Activated naive CD8-positive, alpha-beta T cell treated with anti-CD3 and anti-CD28 coated beads, Interleukin-2, amount 10 ng/mL, durations not matched to agents 7 days and 5 days (primary cell): Measurements from ENCODE around the gene PALM. TPM values are rescaled to one million over a fixed set of nuclear protein-coding genes. Genes with fewer than 3 reads are reported as not detected.
"Not testable (repeated sequence)": the region's sequence is repeated elsewhere in the genome, so short reads cannot be mapped to it uniquely, and the experiment has no call there.

Experiments used
- ATAC-seq: fragments of 150-1000 bp; cut with Tn5 transposase; one replicate; pipeline ENCODE4 v1.10.0; 2021; ENCODE audit warnings: low read depth, moderate library complexity
- POLR2A ChIA-PET: fragments of 350-600 bp; sonication (Branson Sonifier 250); formaldehyde crosslinking; loops from one replicate; lab custom pipeline; 2021; ENCODE audit warnings: antibody characterized with exemption; lab: Charles Lee
- DNase-seq: peaks from one replicate; pipeline ENCODE4 v3.0.0; 2021
- H3K27ac Mint-ChIP-seq: one replicate; pipeline ENCODE4 v1.8.0; 2022; ENCODE audit warnings: mild to moderate bottlenecking, mixed read lengths
- H3K27me3 Mint-ChIP-seq: one replicate; pipeline ENCODE4 v1.8.0; 2022; ENCODE audit warnings: mild to moderate bottlenecking, moderate library complexity, mixed read lengths
- H3K36me3 Mint-ChIP-seq: one replicate; pipeline ENCODE4 v1.8.0; 2021; ENCODE audit warnings: mild to moderate bottlenecking, mixed read lengths
- H3K4me1 Mint-ChIP-seq: one replicate; pipeline ENCODE4 v1.8.0; 2021; ENCODE audit warnings: mixed read lengths
- H3K4me3 Mint-ChIP-seq: one replicate; pipeline ENCODE4 v1.8.0; 2022; ENCODE audit warnings: mild to moderate bottlenecking, moderate library complexity, mixed read lengths
- H3K9me3 Mint-ChIP-seq: one replicate; pipeline ENCODE4 v1.8.0; 2021; ENCODE audit warnings: mixed read lengths
- total RNA-seq, 2 experiments: library from RNA; stranded (reverse); gene quantifications; one replicate each; pipeline ENCODE4 v1.2.3, GENCODE V29; 2021

PALM gene
- total RNA-seq, 2 experiments from 2014 or later, result not detected

DNA sequence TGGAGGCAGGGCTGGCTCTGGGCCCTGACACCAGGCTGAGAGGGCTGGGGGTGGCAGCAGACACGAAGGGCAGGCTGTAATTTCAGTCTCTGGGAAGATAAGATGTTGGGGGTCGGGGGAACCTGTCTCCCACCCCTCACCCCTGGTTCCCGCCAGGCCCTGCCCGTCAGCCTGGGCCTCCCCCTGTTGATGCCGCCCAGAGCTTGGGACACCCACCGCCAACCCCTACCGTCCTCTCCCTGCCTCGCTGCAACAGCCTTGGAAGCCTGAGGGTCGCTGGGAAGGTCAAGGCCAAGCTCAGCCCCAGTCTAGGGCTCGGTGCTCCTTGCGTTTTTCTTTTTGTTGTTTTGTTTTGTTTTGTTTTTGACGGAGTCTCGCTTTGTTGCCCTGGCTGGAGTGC, 14.5 kb downstream of the PALM start:
- H3K9me3 Mint-ChIP-seq, result no peaks in the 10 kb centered on the region
- no peak overlapping the region for H3K27ac Mint-ChIP-seq
- peaks cover 13% of the 10 kb centered on the region for H3K27me3 Mint-ChIP-seq
- H3K4me1 Mint-ChIP-seq, result peaks cover 1% of the 10 kb centered on the region
- ATAC-seq (no peak), DNase-seq (no peak)
- no peaks in the 10 kb centered on the region for H3K36me3 Mint-ChIP-seq
- H3K4me3 Mint-ChIP-seq, result no peak overlapping the region
- POLR2A ChIA-PET, result no interaction called here

- no peak overlapping the region for H3K4me3 Mint-ChIP-seq
- H3K4me1 Mint-ChIP-seq, result no peaks in the 10 kb centered on the region
- POLR2A ChIA-PET, result no interaction called here
- no peak overlapping the region for H3K27ac Mint-ChIP-seq
- no peaks in the 10 kb centered on the region for H3K9me3 Mint-ChIP-seq
- no peak for ATAC-seq
- no peaks in the 10 kb centered on the region for H3K36me3 Mint-ChIP-seq
- peaks cover 9% of the 10 kb centered on the region for H3K27me3 Mint-ChIP-seq
- no peak for DNase-seq
Measured at GRCh38 chr19:723714-724113, 15.0 kb downstream of the PALM start.

DNA sequence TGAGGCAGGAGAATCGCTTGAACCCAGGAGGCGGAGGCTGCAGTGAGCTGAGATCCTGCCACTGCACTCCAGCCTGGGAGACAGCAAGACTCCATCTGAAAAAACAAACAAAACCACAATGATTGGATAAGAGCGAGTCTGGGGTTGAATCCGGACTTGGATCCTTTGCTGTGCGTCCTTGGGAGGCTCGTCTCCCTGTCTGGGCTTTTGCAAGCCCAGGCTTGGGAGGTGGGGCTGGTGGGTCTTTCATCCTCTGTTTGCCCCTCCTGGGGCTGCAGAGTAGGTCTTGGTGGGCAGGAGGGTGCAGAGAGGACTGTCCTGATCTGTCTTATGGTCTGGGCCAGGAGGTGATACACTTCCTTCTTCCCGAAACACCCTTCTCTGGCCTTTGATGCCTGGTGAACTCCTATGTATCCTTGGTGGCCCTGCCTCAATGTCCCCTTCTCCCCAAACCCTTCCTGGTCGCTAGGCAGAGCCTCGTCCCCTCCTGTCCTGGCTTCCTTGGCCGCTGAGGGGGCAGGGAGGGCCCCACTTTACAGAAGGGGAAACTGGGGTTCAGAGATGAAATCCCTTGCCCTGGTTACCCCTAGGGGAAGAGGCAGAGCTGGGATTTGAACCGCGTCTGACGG, 16.8 kb downstream of the PALM start:
- Mint-ChIP-seq H3K27me3 (peaks cover 6% of the 10 kb centered on the region), H3K9me3 (no peaks in the 10 kb centered on the region), H3K4me3 (no peak overlapping the region), H3K4me1 (no peaks in the 10 kb centered on the region), H3K36me3 (no peaks in the 10 kb centered on the region), H3K27ac (no peak overlapping the region)
- POLR2A ChIA-PET, result interaction anchor here (1.4 kb wide), 1 partner anchor 62 kb away, joined by 3 read pairs; the partner anchor contains the start of gene RNF126
- DNase-seq (no peak), ATAC-seq (no peak)

- ATAC-seq (no peak), DNase-seq (no peak)
- H3K4me3 Mint-ChIP-seq, result no peak overlapping the region
- no peaks in the 10 kb centered on the region for H3K9me3 Mint-ChIP-seq
- H3K36me3 Mint-ChIP-seq, result no peaks in the 10 kb centered on the region
- POLR2A ChIA-PET, result interaction anchor here (0.6 kb wide), 1 partner anchor 136 kb away, joined by 3 read pairs; no protein-coding TSS in a partner anchor
- no peak overlapping the region for H3K27ac Mint-ChIP-seq
- peaks cover 4% of the 10 kb centered on the region for H3K27me3 Mint-ChIP-seq
- H3K4me1 Mint-ChIP-seq, result no peaks in the 10 kb centered on the region
Measured at GRCh38 chr19:726993-727956, 18.5 kb downstream of the PALM start.

GRCh38 chr19:728011-728410, 19.3 kb downstream of the PALM start:
- Mint-ChIP-seq H3K27me3 (peaks cover 4% of the 10 kb centered on the region), H3K27ac (no peak overlapping the region), H3K9me3 (no peaks in the 10 kb centered on the region), H3K36me3 (no peaks in the 10 kb centered on the region), H3K4me3 (no peak overlapping the region), H3K4me1 (peaks cover 1% of the 10 kb centered on the region)
- DNase-seq (no peak), ATAC-seq (no peak)
- POLR2A ChIA-PET, result interaction anchor here (0.6 kb wide), 1 partner anchor 135 kb away, joined by 3 read pairs; no protein-coding TSS in a partner anchor

DNA sequence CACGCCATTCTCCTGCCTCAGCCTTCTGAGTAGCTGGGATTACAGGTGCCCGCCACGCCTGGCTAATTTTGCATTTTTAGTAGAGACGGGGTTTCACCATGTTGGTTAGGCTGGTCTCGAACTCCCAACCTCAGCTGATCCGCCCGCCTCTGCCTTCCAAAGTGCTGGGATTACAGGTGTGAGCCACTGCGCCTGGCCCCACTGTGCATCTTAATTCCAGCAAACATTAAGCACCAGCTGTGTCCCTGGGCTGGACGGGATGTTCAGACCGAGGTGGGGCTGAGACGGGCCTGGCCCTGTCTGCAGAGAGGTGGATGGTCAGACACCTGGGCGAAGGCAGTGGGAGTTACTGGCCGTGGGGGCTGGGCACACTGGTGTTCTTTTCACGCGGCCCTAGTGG, 20.8 kb downstream of the PALM start:
- POLR2A ChIA-PET, H3K4me3 Mint-ChIP-seq, H3K9me3 Mint-ChIP-seq, H3K27ac Mint-ChIP-seq, DNase-seq, ATAC-seq, H3K27me3 Mint-ChIP-seq, H3K36me3 Mint-ChIP-seq, H3K4me1 Mint-ChIP-seq: not testable (repeated sequence)

GRCh38 chr19:729965-730668, 21.4 kb downstream of the PALM start:
- Mint-ChIP-seq H3K27me3 (peaks cover 3% of the 10 kb centered on the region), H3K9me3 (no peaks in the 10 kb centered on the region), H3K4me3 (no peak overlapping the region), H3K4me1 (peaks cover 10% of the 10 kb centered on the region), H3K36me3 (no peaks in the 10 kb centered on the region), H3K27ac (no peak overlapping the region)
- POLR2A ChIA-PET, result no interaction called here
- ATAC-seq, result no peak
- DNase-seq, result no peak

GRCh38 chr19:731000-731399, 22.3 kb downstream of the PALM start:
- no peaks in the 10 kb centered on the region for H3K9me3 Mint-ChIP-seq
- H3K4me3 Mint-ChIP-seq, result no peak overlapping the region
- H3K27ac Mint-ChIP-seq, result no peak overlapping the region
- POLR2A ChIA-PET, result no interaction called here
- peaks cover 3% of the 10 kb centered on the region for H3K27me3 Mint-ChIP-seq
- DNase-seq (no peak), ATAC-seq (no peak)
- H3K36me3 Mint-ChIP-seq, result no peaks in the 10 kb centered on the region
- H3K4me1 Mint-ChIP-seq, result peaks cover 10% of the 10 kb centered on the region

DNA sequence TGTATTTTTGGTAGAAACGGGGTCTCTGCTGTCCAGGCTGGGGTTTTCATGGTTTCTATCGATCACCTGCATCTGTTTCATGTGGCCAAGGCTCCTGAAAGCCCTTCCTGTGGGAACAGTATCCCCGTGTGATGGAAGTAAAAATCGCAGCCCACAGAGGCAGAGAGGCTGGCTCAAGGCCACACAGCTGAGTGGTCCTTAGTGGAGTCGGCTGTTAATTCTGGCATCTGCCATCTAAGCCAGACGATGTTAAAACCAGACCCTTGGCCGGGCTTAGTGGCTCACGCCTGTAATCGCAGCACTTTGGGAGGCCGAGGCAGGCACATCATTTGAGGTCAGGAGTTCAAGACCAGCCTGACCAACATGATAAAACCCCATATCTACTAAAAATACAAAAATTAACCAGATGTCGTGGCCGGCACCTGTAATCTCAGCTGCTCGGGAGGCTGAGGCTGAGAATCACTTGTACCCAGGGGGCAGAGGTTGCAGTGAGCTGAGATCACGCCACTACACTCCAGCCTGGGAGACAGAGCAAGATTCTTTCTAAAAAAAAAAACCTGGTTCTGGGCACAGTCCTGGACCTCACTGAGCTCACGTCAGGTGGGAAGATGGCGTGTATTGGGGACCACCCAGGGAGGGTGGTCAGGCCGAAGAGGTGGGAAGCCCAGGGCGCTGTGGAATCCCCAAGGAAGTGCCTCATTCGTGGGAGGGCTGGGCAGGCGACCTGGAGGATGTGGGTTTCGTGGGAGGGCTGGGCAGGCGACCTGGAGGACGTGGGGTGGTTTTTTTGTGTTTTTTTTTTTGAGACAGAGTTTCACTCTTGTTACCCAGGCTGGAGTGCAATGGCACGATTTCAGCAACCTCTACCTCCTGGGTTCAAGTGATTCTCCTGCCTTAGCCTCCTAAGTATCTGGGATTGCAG, 23.7 kb downstream of the PALM start:
- Mint-ChIP-seq H3K4me3 (no peak overlapping the region), H3K36me3 (no peaks in the 10 kb centered on the region), H3K4me1 (peaks cover 10% of the 10 kb centered on the region), H3K9me3 (no peaks in the 10 kb centered on the region), H3K27me3 (peaks cover 3% of the 10 kb centered on the region), H3K27ac (no peak overlapping the region)
- POLR2A ChIA-PET, result interaction anchor here (0.6 kb wide), 1 partner anchor 48 kb away, joined by 4 read pairs; no protein-coding TSS in a partner anchor
- DNase-seq (no peak), ATAC-seq (no peak)

- Mint-ChIP-seq H3K27me3 (peaks cover 3% of the 10 kb centered on the region), H3K4me3 (no peak overlapping the region), H3K4me1 (peaks cover 10% of the 10 kb centered on the region), H3K9me3 (no peaks in the 10 kb centered on the region), H3K27ac (no peak overlapping the region), H3K36me3 (no peaks in the 10 kb centered on the region)
- POLR2A ChIA-PET, result no interaction called here
- DNase-seq (no peak), ATAC-seq (no peak)
Measured at GRCh38 chr19:734716-735115, 26.0 kb downstream of the PALM start.

DNA sequence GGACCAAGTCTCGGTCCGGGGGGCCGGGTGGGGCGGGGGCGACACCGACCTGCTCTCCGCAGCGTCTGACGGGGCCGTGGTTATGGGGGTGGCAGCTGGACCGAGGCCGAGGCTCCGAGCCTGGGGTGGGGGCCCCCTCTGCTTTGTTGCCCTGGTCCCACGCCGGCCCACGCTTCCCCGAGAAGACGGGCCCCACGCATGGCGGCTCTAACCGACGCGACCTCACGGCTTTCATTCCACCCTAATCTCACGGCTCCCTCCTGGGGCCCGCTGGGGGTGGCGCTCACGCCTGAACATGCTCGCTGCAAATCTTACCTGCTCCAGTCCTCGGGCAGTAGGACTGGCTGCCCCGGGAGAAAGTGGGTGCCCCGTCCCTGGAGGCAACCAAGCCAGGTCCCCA, 27.4 kb downstream of the PALM start:
- Mint-ChIP-seq H3K27me3 (peaks cover 3% of the 10 kb centered on the region), H3K4me1 (peaks cover 10% of the 10 kb centered on the region), H3K36me3 (no peaks in the 10 kb centered on the region), H3K27ac (no peak overlapping the region), H3K9me3 (no peaks in the 10 kb centered on the region), H3K4me3 (no peak overlapping the region)
- POLR2A ChIA-PET, result interaction anchor here (0.6 to 1.8 kb wide), 2 partner anchors 72 to 340 kb away, joined by 3 to 5 read pairs; partner anchors contain the start of gene RNF126
- ATAC-seq, result no peak
- no peak for DNase-seq

GRCh38 chr19:737591-738093, 28.9 kb downstream of the PALM start:
- peaks cover 10% of the 10 kb centered on the region for H3K4me1 Mint-ChIP-seq
- no peaks in the 10 kb centered on the region for H3K9me3 Mint-ChIP-seq
- ATAC-seq (peak; percentile 60), DNase-seq (peak; percentile 69)
- no peaks in the 10 kb centered on the region for H3K36me3 Mint-ChIP-seq
- H3K27ac Mint-ChIP-seq, result no peak overlapping the region
- POLR2A ChIA-PET, result interaction anchor here (0.6 to 1.8 kb wide), 2 partner anchors 72 to 74 kb away, joined by 4 to 5 read pairs; partner anchors contain the start of gene RNF126
- H3K4me3 Mint-ChIP-seq, result no peak overlapping the region
- peaks cover 3% of the 10 kb centered on the region for H3K27me3 Mint-ChIP-seq
